Activated B cell treated with CpG ODN at 0.5 μM for 24 hours (primary cell): ENCODE data around the gene TMEM169. TPM values are rescaled to one million over a fixed set of nuclear protein-coding genes. Genes with fewer than 3 reads are reported as not detected.

Experiments used
- ATAC-seq: fragments of 200-7000 bp; cut with Tn5 transposase; one replicate; pipeline ENCODE4 v1.10.0; 2021; ENCODE audit warnings: low read depth, mild to moderate bottlenecking, moderate library complexity
- CTCF ChIA-PET: fragments of 350-600 bp; sonication (Branson Sonifier 250); formaldehyde crosslinking; loops from one replicate; lab custom pipeline; 2021; ENCODE audit warnings: antibody characterized with exemption; lab: Charles Lee
- POLR2A ChIA-PET: fragments of 350-600 bp; sonication (Branson Sonifier 250); formaldehyde crosslinking; loops from one replicate; lab custom pipeline; 2021; ENCODE audit warnings: antibody characterized with exemption; lab: Charles Lee
- DNase-seq: peaks from one replicate; pipeline ENCODE4 v3.0.0; 2022
- H3K27ac Mint-ChIP-seq: one replicate; pipeline ENCODE4 v1.8.0; 2020; ENCODE audit warnings: mixed read lengths
- H3K27me3 Mint-ChIP-seq: one replicate; pipeline ENCODE4 v1.8.0; 2021; ENCODE audit warnings: mixed read lengths
- H3K36me3 Mint-ChIP-seq: one replicate; pipeline ENCODE4 v1.8.0; 2021; ENCODE audit warnings: low read depth, mixed read lengths
- H3K4me1 Mint-ChIP-seq: one replicate; pipeline ENCODE4 v1.8.0; 2021; ENCODE audit warnings: mixed read lengths
- H3K4me3 Mint-ChIP-seq: one replicate; pipeline ENCODE4 v1.8.0; 2020; ENCODE audit warnings: mild to moderate bottlenecking, mixed read lengths
- H3K9me3 Mint-ChIP-seq: one replicate; pipeline ENCODE4 v1.8.0; 2020; ENCODE audit warnings: mixed read lengths
- intact Hi-C: fragments of 100-400 bp; cut with micrococcal nuclease; formaldehyde crosslinking; loops from one replicate; pipeline ENCODE4 v1.15.1; 2024
- total RNA-seq: library from RNA; stranded (reverse); gene quantifications from 2 replicates; pipeline ENCODE4 v1.2.3, GENCODE V29; 2022
- TF ChIP-seq, protein P1 (sequence below): fragments of 200-600 bp; IDR thresholded peaks from one replicate; pipeline ENCODE4 v1.8.0; 2022; ENCODE audit warnings: antibody characterized with exemption, mild to moderate bottlenecking

TMEM169 gene
- total RNA-seq, 1 donor from 2014 or later = 0.40 TPM

DNA sequence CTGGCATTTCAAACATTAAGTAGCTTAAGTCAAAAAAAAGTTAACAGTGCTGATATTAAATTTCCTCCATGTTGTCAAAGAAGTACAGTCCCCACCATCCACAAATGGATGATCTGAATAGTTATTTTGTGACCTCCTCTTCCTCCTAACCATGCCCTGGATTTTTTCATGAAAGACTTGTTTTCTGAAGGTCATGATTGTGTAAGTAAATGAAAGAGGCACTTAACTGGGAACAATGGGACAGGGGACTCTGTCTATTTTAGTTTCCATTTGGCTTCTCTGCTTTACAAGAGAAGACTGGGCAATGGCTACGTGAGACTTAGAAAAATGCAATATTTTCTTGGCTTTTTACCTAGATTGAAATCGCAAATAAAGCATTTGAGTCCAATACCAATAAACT, 32.3 kb upstream of the TMEM169 start:
- POLR2A ChIA-PET = interaction anchor here (0.7 kb wide), 1 partner anchor 69 kb away, joined by 3 read pairs; no protein-coding TSS in a partner anchor
- Mint-ChIP-seq H3K9me3 (no peaks in the 10 kb centered on the region), H3K4me1 (no peaks in the 10 kb centered on the region), H3K27me3 (no peaks in the 10 kb centered on the region), H3K36me3 (peaks cover 23% of the 10 kb centered on the region), H3K4me3 (no peak overlapping the region), H3K27ac (no peak overlapping the region)
- CTCF ChIA-PET = no interaction called here
- intact Hi-C loops = no loop called here
- TF ChIP-seq, protein P1, sequence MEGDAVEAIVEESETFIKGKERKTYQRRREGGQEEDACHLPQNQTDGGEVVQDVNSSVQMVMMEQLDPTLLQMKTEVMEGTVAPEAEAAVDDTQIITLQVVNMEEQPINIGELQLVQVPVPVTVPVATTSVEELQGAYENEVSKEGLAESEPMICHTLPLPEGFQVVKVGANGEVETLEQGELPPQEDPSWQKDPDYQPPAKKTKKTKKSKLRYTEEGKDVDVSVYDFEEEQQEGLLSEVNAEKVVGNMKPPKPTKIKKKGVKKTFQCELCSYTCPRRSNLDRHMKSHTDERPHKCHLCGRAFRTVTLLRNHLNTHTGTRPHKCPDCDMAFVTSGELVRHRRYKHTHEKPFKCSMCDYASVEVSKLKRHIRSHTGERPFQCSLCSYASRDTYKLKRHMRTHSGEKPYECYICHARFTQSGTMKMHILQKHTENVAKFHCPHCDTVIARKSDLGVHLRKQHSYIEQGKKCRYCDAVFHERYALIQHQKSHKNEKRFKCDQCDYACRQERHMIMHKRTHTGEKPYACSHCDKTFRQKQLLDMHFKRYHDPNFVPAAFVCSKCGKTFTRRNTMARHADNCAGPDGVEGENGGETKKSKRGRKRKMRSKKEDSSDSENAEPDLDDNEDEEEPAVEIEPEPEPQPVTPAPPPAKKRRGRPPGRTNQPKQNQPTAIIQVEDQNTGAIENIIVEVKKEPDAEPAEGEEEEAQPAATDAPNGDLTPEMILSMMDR = no peak
- ATAC-seq = no peak
- no peak for DNase-seq

DNA sequence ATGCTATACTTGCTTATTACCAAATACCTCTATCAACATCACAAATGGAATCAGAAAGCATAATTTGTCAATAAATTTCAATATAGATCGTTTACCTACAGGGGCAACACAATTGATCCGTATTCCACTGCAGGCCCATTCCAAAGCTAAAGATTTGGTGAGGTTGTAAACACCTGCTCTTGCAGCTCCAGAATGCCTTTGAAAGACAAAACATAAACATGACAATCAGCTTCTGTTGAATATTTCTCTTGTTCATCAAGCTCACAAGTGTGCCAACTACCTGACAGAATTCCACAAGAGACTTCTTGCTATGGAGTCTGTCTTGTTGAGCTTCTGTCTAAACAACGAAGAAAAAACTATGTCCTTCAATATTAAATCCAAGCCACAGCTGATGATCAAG, 30.4 kb upstream of the TMEM169 start:
- POLR2A ChIA-PET = no interaction called here
- intact Hi-C loops = no loop called here
- no peak overlapping the region for H3K4me3 Mint-ChIP-seq

DNA sequence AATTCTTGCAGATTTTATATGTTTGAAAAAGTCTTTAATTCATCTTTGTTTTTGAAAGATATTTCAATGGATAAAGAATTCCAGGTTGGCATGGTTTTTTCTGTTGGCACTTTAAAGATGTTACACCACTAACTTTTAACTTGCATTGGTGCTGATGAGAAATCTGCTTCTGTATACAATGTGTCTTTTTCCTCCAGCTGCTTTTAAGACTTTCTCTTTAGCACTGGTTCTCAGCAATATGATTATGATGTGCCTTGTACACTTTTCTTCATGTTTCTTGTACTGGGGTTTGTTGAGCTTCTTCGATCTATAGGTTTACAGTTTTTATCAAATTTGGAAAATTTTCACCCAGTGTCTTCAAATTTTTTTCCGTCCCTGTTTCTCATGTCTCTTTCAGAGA, 29.3 kb upstream of the TMEM169 start:
- TF ChIP-seq, protein P1 = no peak
- CTCF ChIA-PET = interaction anchor here (1.4 kb wide), 1 partner anchor 19 kb away, joined by 3 read pairs; no protein-coding TSS in a partner anchor
- H3K4me3 Mint-ChIP-seq = no peak overlapping the region
- ATAC-seq (no peak), DNase-seq (no peak)
- POLR2A ChIA-PET = interaction anchor here (0.5 kb wide), 1 partner anchor 151 kb away, joined by 3 read pairs; no protein-coding TSS in a partner anchor
- H3K36me3 Mint-ChIP-seq = peaks cover 12% of the 10 kb centered on the region
- no peaks in the 10 kb centered on the region for H3K27me3 Mint-ChIP-seq
- intact Hi-C loops = no loop called here
- H3K9me3 Mint-ChIP-seq = no peaks in the 10 kb centered on the region
- H3K4me1 Mint-ChIP-seq = peaks cover 8% of the 10 kb centered on the region
- H3K27ac Mint-ChIP-seq = no peak overlapping the region

More for the DNA sequence above, 30.4 kb upstream of the TMEM169 start:
- no peaks in the 10 kb centered on the region for H3K27me3 Mint-ChIP-seq
- TF ChIP-seq, protein P1 = no peak
- no peaks in the 10 kb centered on the region for H3K9me3 Mint-ChIP-seq
- ATAC-seq (no peak), DNase-seq (no peak)
- no peaks in the 10 kb centered on the region for H3K4me1 Mint-ChIP-seq
- CTCF ChIA-PET = interaction anchor here (1.4 kb wide), 1 partner anchor 18 kb away, joined by 3 read pairs; no protein-coding TSS in a partner anchor
- H3K36me3 Mint-ChIP-seq = peaks cover 12% of the 10 kb centered on the region
- H3K27ac Mint-ChIP-seq = no peak overlapping the region

DNA sequence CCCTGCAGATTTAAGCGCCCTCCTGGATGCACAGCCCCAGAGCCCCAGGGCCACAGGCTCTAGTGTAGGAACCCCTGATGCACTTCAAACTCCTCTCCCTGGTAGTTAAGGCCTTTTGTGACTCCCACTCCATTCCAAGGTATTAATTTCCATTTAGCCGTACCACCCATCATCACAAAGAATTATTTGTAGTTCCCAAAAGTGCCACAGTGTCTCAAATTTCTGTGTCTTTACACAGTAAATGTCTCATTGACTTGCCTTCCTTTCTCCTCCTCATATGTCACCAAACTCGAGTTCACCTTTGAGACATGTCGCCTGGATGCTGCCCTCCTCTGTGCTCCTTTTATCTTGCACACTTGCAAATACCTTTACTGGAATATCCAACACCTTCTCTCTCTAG, 26.0 kb upstream of the TMEM169 start:
- Mint-ChIP-seq H3K4me3 (no peak overlapping the region), H3K27me3 (no peaks in the 10 kb centered on the region), H3K27ac (no peak overlapping the region), H3K9me3 (no peaks in the 10 kb centered on the region), H3K4me1 (peaks cover 29% of the 10 kb centered on the region), H3K36me3 (peaks cover 1% of the 10 kb centered on the region)
- POLR2A ChIA-PET = no interaction called here
- DNase-seq (no peak), ATAC-seq (no peak)
- TF ChIP-seq, protein P1 = no peak
- CTCF ChIA-PET = no interaction called here
- intact Hi-C loops = loop anchor here (2.0 to 5.0 kb wide), 2 partner anchors 53 to 357 kb away; partner anchors contain the start of genes SMARCAL1 and XRCC5

DNA sequence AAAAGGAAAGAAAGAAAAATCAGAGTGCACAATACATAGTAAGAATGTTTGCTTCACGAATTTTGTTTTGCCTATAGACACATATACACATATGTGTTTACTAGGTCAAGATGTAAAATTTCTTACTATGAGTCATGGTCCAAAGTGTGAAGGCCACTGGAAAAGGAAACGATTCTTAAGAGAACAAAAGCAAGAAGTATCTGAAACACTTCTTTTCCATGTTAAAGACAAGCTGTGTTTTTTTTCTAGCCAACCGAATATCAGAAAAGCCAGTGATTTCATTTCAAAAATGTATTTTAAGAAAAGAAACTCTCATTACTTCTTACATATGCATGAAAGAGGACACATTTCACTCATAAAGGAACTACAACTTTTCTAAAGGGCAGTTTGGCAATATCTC, 25.0 kb upstream of the TMEM169 start:
- no peak for ATAC-seq

More for the DNA sequence above, 25.0 kb upstream of the TMEM169 start:
- intact Hi-C loops = loop anchor here (1.0 to 5.0 kb wide), 3 partner anchors 25 to 356 kb away; partner anchors contain the start of genes PECR, SMARCAL1, TMEM169 and XRCC5
- Mint-ChIP-seq H3K27ac (peak overlapping the region; percentile 53), H3K4me3 (no peak overlapping the region), H3K27me3 (no peaks in the 10 kb centered on the region), H3K36me3 (peaks cover 2% of the 10 kb centered on the region), H3K4me1 (peaks cover 29% of the 10 kb centered on the region), H3K9me3 (no peaks in the 10 kb centered on the region)
- ChIA-PET CTCF (no interaction called here), POLR2A (no interaction called here)
- TF ChIP-seq, protein P1 = no peak
- no peak for DNase-seq
